PC-9 (cell line): ENCODE data around the gene CARMIL3. TPM values are rescaled to one million over a fixed set of nuclear protein-coding genes. Genes with fewer than 3 reads are reported as not detected.

Experiments used
- BruUV-seq: library from RNA; stranded (reverse); fragments of 400-500 nt; replicated peaks from 2 replicates; lab custom pipeline; 2021; lab: Mats Ljungman, UMichigan
- CTCF ChIA-PET: fragments of 300-600 bp; sonication (Branson Sonifier 250); formaldehyde crosslinking; loops from one replicate; lab custom pipeline; 2022; ENCODE audit warnings: antibody characterized with exemption; lab: Charles Lee
- POLR2A ChIA-PET: fragments of 300-600 bp; sonication (Branson Sonifier 250); formaldehyde crosslinking; loops from one replicate; lab custom pipeline; 2022; ENCODE audit warnings: antibody characterized with exemption; ENCODE audit not compliant: unreplicated experiment; lab: Charles Lee
- DNase-seq, 2 experiments: peaks; one replicate each; pipeline versions ENCODE4 v3.0.0 to v3.0.0-alpha.2; 2015 to 2022; ENCODE audit warnings: mixed read lengths in 1 of 2
- H2AFZ ChIP-seq: fragments of 200-600 bp; sonication (generic); 2 replicates; pipeline ENCODE4 v1.8.1; 2017; ENCODE audit warnings: antibody characterized with exemption
- H3F3A ChIP-seq: fragments of 200-600 bp; sonication (generic); 2 replicates; pipeline ENCODE4 v1.8.1; 2017; ENCODE audit warnings: antibody characterized with exemption, mild to moderate bottlenecking, low read depth; ENCODE audit not compliant: insufficient read depth
- H3K27ac ChIP-seq: fragments of 200-600 bp; sonication (generic); 2 replicates; pipeline ENCODE4 v1.6.1; 2016; ENCODE audit warnings: mixed run types
- H3K27me3 ChIP-seq: fragments of 200-600 bp; sonication (generic); 2 replicates; pipeline ENCODE4 v1.6.1; 2016; ENCODE audit warnings: low read depth, mixed run types; ENCODE audit not compliant: insufficient read depth
- H3K36me3 ChIP-seq: fragments of 200-600 bp; sonication (generic); 2 replicates; pipeline ENCODE4 v1.6.1; 2016; ENCODE audit warnings: low read depth, mixed run types
- H3K4me1 ChIP-seq: fragments of 200-600 bp; sonication (generic); replicated peaks from 2 replicates; pipeline ENCODE4 v1.6.1; 2016; ENCODE audit warnings: mixed run types; ENCODE audit not compliant: insufficient read depth
- H3K4me2 ChIP-seq: fragments of 200-600 bp; sonication (generic); 2 replicates; pipeline ENCODE4 v1.6.1; 2017; ENCODE audit warnings: mixed run types
- H3K4me3 ChIP-seq: fragments of 200-600 bp; sonication (generic); 2 replicates; pipeline ENCODE4 v1.6.1; 2016; ENCODE audit warnings: mixed run types
- H3K79me2 ChIP-seq: fragments of 200-600 bp; sonication (generic); 2 replicates; pipeline ENCODE4 v1.6.1; 2017; ENCODE audit warnings: low read depth, mixed run types
- H3K9me2 ChIP-seq: fragments of 200-600 bp; sonication (generic); 2 replicates; pipeline ENCODE4 v1.8.1; 2017; ENCODE audit warnings: mild to moderate bottlenecking; ENCODE audit not compliant: insufficient read depth
- H3K9me3 ChIP-seq: fragments of 200-600 bp; sonication (generic); 2 replicates; pipeline ENCODE4 v1.8.1; 2016; ENCODE audit warnings: low read depth; ENCODE audit not compliant: insufficient read depth
- H4K20me1 ChIP-seq: fragments of 200-600 bp; sonication (generic); 2 replicates; pipeline ENCODE4 v1.8.1; 2017; ENCODE audit not compliant: insufficient read depth
- CTCF ChIP-seq: fragments of 200-600 bp; sonication (generic); conservative IDR thresholded peaks from 2 replicates; pipeline ENCODE4 v1.6.1; 2017; ENCODE audit warnings: mixed run types, antibody characterized with exemption, mild to moderate bottlenecking, moderate library complexity
- EZH2 ChIP-seq: fragments of 200-600 bp; sonication (generic); IDR thresholded peaks from 2 replicates; pipeline ENCODE4 v1.8.0; 2017; ENCODE audit warnings: antibody characterized with exemption, low read depth
- intact Hi-C: fragments of 100-400 bp; cut with micrococcal nuclease; formaldehyde crosslinking; loops from one replicate; pipeline ENCODE4 v1.10.0; 2022; ENCODE audit not compliant: unreplicated experiment
- total RNA-seq: library from RNA; stranded (reverse); gene quantifications from 2 replicates; pipeline ENCODE4 v1.2.3, GENCODE V29; 2021

CARMIL3 gene
- total RNA-seq, 1 experiment from 2014 or later = not detected

- no peaks in the 10 kb centered on the region for H3K9me3 ChIP-seq
- POLR2A ChIA-PET = interaction anchor here (0.6 kb wide), 1 partner anchor 468 kb away, joined by 4 read pairs; no protein-coding TSS in a partner anchor
- DNase-seq = no peak
- H2AFZ ChIP-seq = no peak overlapping the region
- H3K4me1 ChIP-seq = no peaks in the 10 kb centered on the region
- peaks cover 30% of the 10 kb centered on the region for H3K27me3 ChIP-seq
- H3K27ac ChIP-seq = no peak overlapping the region
- TF ChIP-seq CTCF (no peak), EZH2 (no peak)
- no peaks in the 10 kb centered on the region for H3K79me2 ChIP-seq
- no peak overlapping the region for H3K4me2 ChIP-seq
- no peaks in the 10 kb centered on the region for H3K36me3 ChIP-seq
- intact Hi-C loops = no loop called here
- no peak overlapping the region for H3K4me3 ChIP-seq
- CTCF ChIA-PET = interaction anchor here (0.6 to 1.0 kb wide), 3 partner anchors 10 to 83 kb away, joined by 3 read pairs; no protein-coding TSS in a partner anchor
- no peaks in the 10 kb centered on the region for H3K9me2 ChIP-seq
- H4K20me1 ChIP-seq = no peaks in the 10 kb centered on the region
- no peaks in the 10 kb centered on the region for H3F3A ChIP-seq
- BruUV-seq = no TSS peak
These were observed 5.5 kb downstream of the CARMIL3 start for GRCh38 chr14:24057271-24057670.

- Histone ChIP-seq H2AFZ (no peak overlapping the region), H3K79me2 (no peaks in the 10 kb centered on the region), H3K4me1 (no peaks in the 10 kb centered on the region), H3K9me2 (no peaks in the 10 kb centered on the region), H4K20me1 (no peaks in the 10 kb centered on the region), H3F3A (no peaks in the 10 kb centered on the region), H3K27ac (no peak overlapping the region), H3K4me2 (no peak overlapping the region), H3K4me3 (no peak overlapping the region), H3K9me3 (no peaks in the 10 kb centered on the region), H3K27me3 (peaks cover 27% of the 10 kb centered on the region), H3K36me3 (no peaks in the 10 kb centered on the region)
- ChIA-PET CTCF (interaction anchor here (0.8 to 1.3 kb wide), 8 partner anchors 9 to 103 kb away, joined by 3 to 14 read pairs (median 4); partner anchors contain the start of genes IRF9 and PSME1), POLR2A (interaction anchor here (0.6 to 1.6 kb wide), 5 partner anchors 36 to 469 kb away, joined by 3 to 4 read pairs (median 3); partner anchors contain the start of gene PCK2)
- DNase-seq = no peak
- TF ChIP-seq EZH2 (no peak), CTCF (no peak)
- BruUV-seq = no TSS peak
- intact Hi-C loops = loop anchor here (1.0 to 2.0 kb wide), 5 partner anchors 32 to 239 kb away; partner anchors contain the start of genes IRF9 and TINF2
These were observed 6.1 kb downstream of the CARMIL3 start for GRCh38 chr14:24057867-24058259.

GRCh38 chr14:24058260-24058950 lies 6.6 kb downstream of the CARMIL3 start:
- no TSS peak for BruUV-seq
- POLR2A ChIA-PET = interaction anchor here (0.6 to 1.6 kb wide), 4 partner anchors 36 to 238 kb away, joined by 3 read pairs; partner anchors contain the start of gene PCK2
- peak in 1 of 2 experiments; percentile 70 for DNase-seq

More at GRCh38 chr14:24058260-24058950, 6.6 kb downstream of the CARMIL3 start:
- no peaks in the 10 kb centered on the region for H3K9me2 ChIP-seq
- no peak for TF ChIP-seq EZH2
- peak; percentile 84 for TF ChIP-seq CTCF
- CTCF ChIA-PET = interaction anchor here (0.6 to 1.3 kb wide), 8 partner anchors 22 to 275 kb away, joined by 3 to 14 read pairs (median 4); partner anchors contain the start of genes IRF9 and PSME1
- H3K79me2 ChIP-seq = no peaks in the 10 kb centered on the region
- H4K20me1 ChIP-seq = no peaks in the 10 kb centered on the region
- no peaks in the 10 kb centered on the region for H3K4me1 ChIP-seq
- no peak overlapping the region for H3K4me2 ChIP-seq
- no peak overlapping the region for H3K4me3 ChIP-seq
- no peak overlapping the region for H2AFZ ChIP-seq
- H3K27me3 ChIP-seq = peaks cover 24% of the 10 kb centered on the region
- no peaks in the 10 kb centered on the region for H3K9me3 ChIP-seq
- H3K36me3 ChIP-seq = no peaks in the 10 kb centered on the region
- intact Hi-C loops = loop anchor here (1.0 to 2.0 kb wide), 5 partner anchors 32 to 239 kb away; partner anchors contain the start of genes IRF9 and TINF2
- H3K27ac ChIP-seq = no peak overlapping the region
- no peaks in the 10 kb centered on the region for H3F3A ChIP-seq
